NB4 (cell line): ENCODE results near the gene RASAL2.
"Not testable (repeated sequence)": the region's sequence is repeated elsewhere in the genome, so short reads cannot be mapped to it uniquely, and the experiment has no call there.

Source experiments
- DNase-seq: peaks from one replicate; pipeline ENCODE4 v3.0.0; 2010; ENCODE audit warnings: low read depth
- H3K4me3 ChIP-seq: one replicate; pipeline ENCODE4 v1.5.1; 2011; ENCODE audit warnings: mild to moderate bottlenecking, low read depth, low read length, moderate library complexity
- MAX ChIP-seq: IDR thresholded peaks from 2 replicates; pipeline ENCODE4 v1.6.1; 2011; ENCODE audit warnings: low read depth, low read length
- MYC ChIP-seq: IDR thresholded peaks from 2 replicates; pipeline ENCODE4 v1.6.1; 2011; ENCODE audit warnings: low read depth, low read length
- POLR2A ChIP-seq: IDR thresholded peaks from 2 replicates; pipeline ENCODE4 v1.6.1; 2011; ENCODE audit warnings: mild to moderate bottlenecking; ENCODE audit not compliant: insufficient read length; ENCODE audit errors: extremely low read depth
- TF ChIP-seq, protein P1 (sequence below): IDR thresholded peaks from one replicate; pipeline ENCODE4 v1.5.1; 2012; ENCODE audit warnings: low read depth, low read length

Gene RASAL2

DNA sequence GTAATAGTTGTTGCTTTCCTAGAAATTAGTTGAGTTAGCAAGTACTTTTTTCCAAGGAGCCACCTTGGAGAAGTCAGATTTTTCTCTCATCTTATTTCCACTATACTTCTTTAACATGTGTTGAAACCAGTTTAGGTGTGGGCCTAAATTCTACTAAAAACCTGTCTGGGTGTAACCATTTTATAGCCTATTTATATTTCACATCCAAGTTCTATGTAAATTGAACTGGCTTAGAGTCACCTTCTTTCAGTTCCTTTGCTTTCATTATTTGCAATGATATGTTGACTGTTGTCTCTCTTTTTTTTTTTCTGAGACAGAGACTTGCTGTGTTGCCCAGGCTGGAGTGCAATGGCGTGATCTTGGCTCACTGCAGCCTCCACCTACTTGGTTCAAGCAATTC lies 207.2 kb downstream of the RASAL2 start:
- TF ChIP-seq POLR2A (no peak), MYC (no peak), MAX (no peak)
- TF ChIP-seq, protein P1, sequence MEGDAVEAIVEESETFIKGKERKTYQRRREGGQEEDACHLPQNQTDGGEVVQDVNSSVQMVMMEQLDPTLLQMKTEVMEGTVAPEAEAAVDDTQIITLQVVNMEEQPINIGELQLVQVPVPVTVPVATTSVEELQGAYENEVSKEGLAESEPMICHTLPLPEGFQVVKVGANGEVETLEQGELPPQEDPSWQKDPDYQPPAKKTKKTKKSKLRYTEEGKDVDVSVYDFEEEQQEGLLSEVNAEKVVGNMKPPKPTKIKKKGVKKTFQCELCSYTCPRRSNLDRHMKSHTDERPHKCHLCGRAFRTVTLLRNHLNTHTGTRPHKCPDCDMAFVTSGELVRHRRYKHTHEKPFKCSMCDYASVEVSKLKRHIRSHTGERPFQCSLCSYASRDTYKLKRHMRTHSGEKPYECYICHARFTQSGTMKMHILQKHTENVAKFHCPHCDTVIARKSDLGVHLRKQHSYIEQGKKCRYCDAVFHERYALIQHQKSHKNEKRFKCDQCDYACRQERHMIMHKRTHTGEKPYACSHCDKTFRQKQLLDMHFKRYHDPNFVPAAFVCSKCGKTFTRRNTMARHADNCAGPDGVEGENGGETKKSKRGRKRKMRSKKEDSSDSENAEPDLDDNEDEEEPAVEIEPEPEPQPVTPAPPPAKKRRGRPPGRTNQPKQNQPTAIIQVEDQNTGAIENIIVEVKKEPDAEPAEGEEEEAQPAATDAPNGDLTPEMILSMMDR = no peak
- H3K4me3 ChIP-seq = no peak overlapping the region
- no peak for DNase-seq

DNA sequence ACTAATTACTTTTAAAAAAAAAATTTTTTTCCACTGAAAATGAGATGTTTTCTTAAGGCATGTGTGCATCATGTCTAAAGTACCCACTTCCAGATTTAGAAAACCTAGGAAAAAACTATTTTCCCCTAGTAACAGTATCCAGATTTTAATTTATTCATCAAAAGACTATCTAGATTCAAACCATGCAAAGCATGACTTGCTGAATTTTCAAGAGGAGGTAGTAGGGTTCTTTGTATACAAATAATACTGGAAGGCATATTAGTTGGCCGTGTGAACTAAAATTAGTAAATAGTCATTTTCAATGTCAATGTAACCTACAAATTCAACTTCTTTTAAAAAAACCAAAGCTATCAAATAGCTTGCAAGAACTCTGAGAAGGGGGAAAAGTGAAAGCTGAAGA lies 213.4 kb downstream of the RASAL2 start:
- TF ChIP-seq MYC (no peak), POLR2A (no peak), MAX (no peak)
- TF ChIP-seq, protein P1 = no peak
- no peak overlapping the region for H3K4me3 ChIP-seq
- no peak for DNase-seq

GRCh38 chr1:178308438-178308837 lies 214.5 kb downstream of the RASAL2 start:
- TF ChIP-seq POLR2A (no peak), MYC (no peak), MAX (no peak)
- TF ChIP-seq, protein P1 = no peak
- peak; percentile 4 for DNase-seq
- H3K4me3 ChIP-seq = no peak overlapping the region

DNA sequence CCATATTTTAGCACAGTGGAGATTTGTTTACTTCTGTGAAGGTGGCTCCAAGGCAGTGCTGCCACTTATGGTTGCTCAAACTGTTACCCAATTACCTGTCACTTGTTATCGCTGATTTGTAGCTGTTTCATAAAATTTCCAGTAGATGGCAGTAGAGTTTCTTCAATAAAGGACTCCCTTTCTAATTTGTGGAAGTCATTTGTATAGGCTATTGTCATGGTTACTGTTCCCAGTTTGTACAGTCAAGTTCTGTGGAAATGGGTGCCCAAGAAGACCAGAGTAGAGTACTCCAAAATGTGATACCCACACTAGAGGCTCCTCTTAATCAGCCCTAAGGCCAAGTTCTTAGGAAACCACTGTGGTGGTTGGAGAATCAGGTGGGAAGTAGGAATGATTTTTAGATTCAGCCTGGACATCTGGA lies 216.8 kb downstream of the RASAL2 start:
- no peak overlapping the region for H3K4me3 ChIP-seq
- TF ChIP-seq, protein P1 = peak; percentile 33
- TF ChIP-seq POLR2A = no peak
- DNase-seq = peak; percentile 72

DNA sequence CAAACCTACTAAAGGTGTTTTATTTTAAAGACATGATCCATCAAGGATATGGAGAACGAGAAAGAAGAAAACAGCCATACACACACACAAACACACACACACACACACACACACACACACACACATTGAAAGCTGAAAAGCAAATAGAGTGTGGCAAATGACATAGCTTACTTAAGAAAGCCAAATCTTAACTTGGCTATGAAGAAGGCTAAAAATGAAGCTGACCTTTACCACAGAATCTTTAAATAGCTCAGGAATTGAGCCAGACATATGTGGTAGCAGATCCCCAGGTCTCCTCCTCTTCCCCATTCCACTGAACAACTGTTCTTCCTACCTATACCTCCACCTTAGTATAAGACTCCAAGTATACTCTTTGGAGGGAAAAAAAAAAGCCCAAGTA lies 217.3 kb downstream of the RASAL2 start:
- DNase-seq = no peak
- H3K4me3 ChIP-seq = no peak overlapping the region
- no peak for TF ChIP-seq MAX
- TF ChIP-seq, protein P1 = no peak
- no peak for TF ChIP-seq MYC
- no peak for TF ChIP-seq POLR2A

- DNase-seq, H3K4me3 ChIP-seq: not testable (repeated sequence)
These were observed 226.5 kb downstream of the RASAL2 start for GRCh38 chr1:178320280-178320982.
